Nephron (organoid): ENCODE measurements around the gene PPP1R1A.

Experiments used
- H3K27ac Mint-ChIP-seq, 3 experiments: 2 replicates each; pipeline ENCODE4 v1.8.0; 2020; ENCODE audit warnings: mixed read lengths in 3 of 3, mild to moderate bottlenecking in 2 of 3, moderate library complexity in 1 of 3
- H3K27me3 Mint-ChIP-seq: 2 replicates; pipeline ENCODE4 v1.8.0; 2021; ENCODE audit warnings: low read depth, mild to moderate bottlenecking, moderate library complexity, mixed read lengths
- H3K36me3 Mint-ChIP-seq: 2 replicates; pipeline ENCODE4 v1.8.0; 2020; ENCODE audit warnings: low read depth, mixed read lengths
- H3K4me1 Mint-ChIP-seq: 2 replicates; pipeline ENCODE4 v1.8.0; 2020; ENCODE audit warnings: mixed read lengths
- H3K4me3 Mint-ChIP-seq, 3 experiments: 2 replicates each; pipeline ENCODE4 v1.8.0; 2020; ENCODE audit warnings: mild to moderate bottlenecking in 3 of 3, mixed read lengths in 3 of 3, moderate library complexity in 2 of 3
- H3K9me3 Mint-ChIP-seq: 2 replicates; pipeline ENCODE4 v1.8.0; 2020; ENCODE audit warnings: mixed read lengths
- TF ChIP-seq, protein P1 (sequence below), 3 experiments: fragments of 200-600 bp; sonication (generic); IDR thresholded peaks; one replicate each; pipeline ENCODE4 v1.5.0; 2021; ENCODE audit warnings: antibody characterized with exemption in 3 of 3; ENCODE audit not compliant: unreplicated experiment in 3 of 3

PPP1R1A gene

GRCh38 chr12:54605138-54605970, 16.9 kb upstream of the PPP1R1A start:
- Mint-ChIP-seq H3K4me1 (no peaks in the 10 kb centered on the region), H3K27ac (no peak overlapping the region), H3K4me3 (no peak overlapping the region), H3K27me3 (peaks cover 8% of the 10 kb centered on the region), H3K36me3 (no peaks in the 10 kb centered on the region), H3K9me3 (no peaks in the 10 kb centered on the region)
- TF ChIP-seq, protein P1, sequence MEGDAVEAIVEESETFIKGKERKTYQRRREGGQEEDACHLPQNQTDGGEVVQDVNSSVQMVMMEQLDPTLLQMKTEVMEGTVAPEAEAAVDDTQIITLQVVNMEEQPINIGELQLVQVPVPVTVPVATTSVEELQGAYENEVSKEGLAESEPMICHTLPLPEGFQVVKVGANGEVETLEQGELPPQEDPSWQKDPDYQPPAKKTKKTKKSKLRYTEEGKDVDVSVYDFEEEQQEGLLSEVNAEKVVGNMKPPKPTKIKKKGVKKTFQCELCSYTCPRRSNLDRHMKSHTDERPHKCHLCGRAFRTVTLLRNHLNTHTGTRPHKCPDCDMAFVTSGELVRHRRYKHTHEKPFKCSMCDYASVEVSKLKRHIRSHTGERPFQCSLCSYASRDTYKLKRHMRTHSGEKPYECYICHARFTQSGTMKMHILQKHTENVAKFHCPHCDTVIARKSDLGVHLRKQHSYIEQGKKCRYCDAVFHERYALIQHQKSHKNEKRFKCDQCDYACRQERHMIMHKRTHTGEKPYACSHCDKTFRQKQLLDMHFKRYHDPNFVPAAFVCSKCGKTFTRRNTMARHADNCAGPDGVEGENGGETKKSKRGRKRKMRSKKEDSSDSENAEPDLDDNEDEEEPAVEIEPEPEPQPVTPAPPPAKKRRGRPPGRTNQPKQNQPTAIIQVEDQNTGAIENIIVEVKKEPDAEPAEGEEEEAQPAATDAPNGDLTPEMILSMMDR (IDR thresholded peaks at IDR 0.05; ENCODE audit: unreplicated experiment in 3 of 3): no peak

DNA sequence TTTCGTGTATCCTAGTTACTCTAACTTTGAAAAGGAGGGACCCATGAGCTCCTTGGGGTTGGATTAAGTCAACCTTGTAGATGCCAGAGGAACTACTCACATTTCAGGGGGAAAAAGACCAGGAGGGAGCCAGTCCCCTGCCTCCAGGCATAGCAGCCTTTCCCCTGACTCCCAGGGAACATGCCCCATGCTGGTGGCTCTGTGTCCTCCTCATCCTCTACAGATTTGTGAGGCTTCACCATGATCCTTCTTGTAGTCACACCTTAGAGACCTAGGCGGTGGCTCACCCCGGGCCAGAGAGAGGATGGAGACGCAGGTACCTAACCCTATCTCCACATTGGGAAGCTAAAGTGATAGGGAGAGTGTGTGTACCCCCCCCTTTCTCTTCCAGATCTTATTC, 16.0 kb upstream of the PPP1R1A start:
- TF ChIP-seq, protein P1 (IDR thresholded peaks at IDR 0.05; ENCODE audit: unreplicated experiment in 3 of 3): no peak
- Mint-ChIP-seq H3K4me1 (no peaks in the 10 kb centered on the region), H3K4me3 (no peak overlapping the region), H3K27ac (no peak overlapping the region), H3K27me3 (peaks cover 8% of the 10 kb centered on the region), H3K36me3 (no peaks in the 10 kb centered on the region), H3K9me3 (no peaks in the 10 kb centered on the region)

DNA sequence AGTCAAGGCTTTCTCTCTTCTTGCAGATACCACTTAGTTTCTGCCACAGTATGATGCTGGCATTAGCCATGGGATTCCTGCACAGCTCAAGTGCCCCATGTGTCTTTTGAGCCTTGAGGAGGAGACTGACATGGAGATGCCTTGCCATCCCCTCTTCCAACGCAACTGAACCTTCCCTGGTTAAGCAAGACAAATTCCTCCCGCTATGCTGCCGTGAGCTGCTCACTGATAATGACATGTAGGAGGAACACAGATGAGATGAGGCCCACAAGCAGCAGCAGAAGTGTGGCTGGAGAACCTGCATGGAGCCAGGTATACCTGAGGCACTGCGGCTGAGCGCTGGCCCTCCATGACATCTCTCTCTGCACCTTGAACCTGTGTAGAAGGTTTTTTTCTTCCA, 15.4 kb upstream of the PPP1R1A start:
- no peaks in the 10 kb centered on the region for H3K4me1 Mint-ChIP-seq
- no peak overlapping the region for H3K4me3 Mint-ChIP-seq
- H3K9me3 Mint-ChIP-seq: no peaks in the 10 kb centered on the region
- no peaks in the 10 kb centered on the region for H3K36me3 Mint-ChIP-seq
- H3K27ac Mint-ChIP-seq: no peak overlapping the region
- TF ChIP-seq, protein P1 (IDR thresholded peaks at IDR 0.05; ENCODE audit: unreplicated experiment in 3 of 3): no peak
- peaks cover 8% of the 10 kb centered on the region for H3K27me3 Mint-ChIP-seq

GRCh38 chr12:54603173-54603814, 14.8 kb upstream of the PPP1R1A start:
- Mint-ChIP-seq H3K36me3 (no peaks in the 10 kb centered on the region), H3K27ac (no peak overlapping the region), H3K4me1 (no peaks in the 10 kb centered on the region), H3K27me3 (peaks cover 8% of the 10 kb centered on the region), H3K4me3 (no peak overlapping the region), H3K9me3 (no peaks in the 10 kb centered on the region)
- TF ChIP-seq, protein P1 (IDR thresholded peaks at IDR 0.05; ENCODE audit: unreplicated experiment in 3 of 3): peak; percentile 54 to 64 (median 62)

GRCh38 chr12:54602661-54603060, 14.2 kb upstream of the PPP1R1A start:
- no peak overlapping the region for H3K27ac Mint-ChIP-seq
- no peaks in the 10 kb centered on the region for H3K4me1 Mint-ChIP-seq
- H3K9me3 Mint-ChIP-seq: no peaks in the 10 kb centered on the region
- H3K36me3 Mint-ChIP-seq: no peaks in the 10 kb centered on the region
- H3K27me3 Mint-ChIP-seq: peaks cover 5% of the 10 kb centered on the region
- no peak overlapping the region for H3K4me3 Mint-ChIP-seq
- TF ChIP-seq, protein P1 (IDR thresholded peaks at IDR 0.05; ENCODE audit: unreplicated experiment in 3 of 3): no peak
